NCI-H128 (cell line): ENCODE data around the gene TBXAS1.

Experiments
- DNase-seq: peaks from one replicate; lab custom pipeline; 2025; ENCODE audit not compliant: unreplicated experiment; lab: John Stamatoyannopoulos, UW

The TBXAS1 gene

DNA sequence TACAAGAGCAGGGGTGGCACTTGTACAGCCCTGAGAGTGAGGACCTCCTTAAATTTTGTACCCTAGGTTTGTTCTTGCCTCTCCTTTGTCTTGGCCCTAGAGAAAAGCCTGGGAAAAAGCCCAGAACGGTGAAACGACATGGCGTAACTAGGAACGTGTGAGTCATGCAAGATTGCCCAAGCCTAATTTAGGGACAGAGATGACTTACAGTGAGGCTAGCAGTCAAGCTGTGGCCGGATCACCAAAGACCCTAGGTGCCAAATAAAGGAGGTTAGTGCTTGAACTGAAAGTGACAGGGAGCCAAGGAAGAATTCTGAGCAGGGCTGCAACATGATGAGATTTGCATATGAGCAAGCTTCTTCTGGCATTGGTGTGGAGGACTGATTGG is 25.1 kb downstream of the TBXAS1 start:
- no peak for DNase-seq

DNA sequence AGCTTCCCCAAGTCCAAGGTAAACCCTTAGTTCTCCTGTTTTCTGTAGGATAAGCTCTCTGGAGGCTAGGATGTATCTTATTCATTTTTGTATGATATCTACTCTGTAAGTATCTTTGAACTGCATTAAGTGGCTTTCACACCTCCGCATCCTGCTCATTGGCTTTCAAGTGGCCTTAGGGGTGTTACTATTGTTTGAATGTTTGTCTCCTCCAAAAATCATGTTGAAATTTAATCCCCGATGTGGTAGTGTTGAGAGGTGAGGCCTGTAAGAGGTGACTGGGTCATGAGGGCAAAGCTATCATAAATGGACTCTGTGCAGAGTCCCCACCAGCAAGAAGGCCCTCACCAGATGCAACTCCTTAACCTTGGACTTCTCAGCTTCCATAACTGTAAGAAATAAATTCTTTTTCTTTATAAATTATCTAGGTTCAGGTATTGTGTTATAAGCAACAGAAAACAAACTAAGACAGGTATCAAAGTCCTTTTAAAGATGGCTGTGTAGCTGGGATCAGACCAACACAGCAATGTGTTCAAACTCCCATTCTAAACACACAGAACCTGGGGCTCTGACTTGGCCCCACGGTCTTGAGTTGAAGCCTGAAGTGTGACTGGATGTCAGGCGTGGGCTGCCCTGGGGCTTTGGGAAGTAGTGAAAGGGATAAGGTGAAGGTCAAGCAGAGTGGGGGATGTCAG is 25.9 kb downstream of the TBXAS1 start:
- no peak for DNase-seq

- no peak for DNase-seq
These were observed 26.6 kb downstream of the TBXAS1 start for GRCh38 chr7:139855498-139856270.

GRCh38 chr7:139857791-139858190 is 28.7 kb downstream of the TBXAS1 start:
- no peak for DNase-seq

- no peak for DNase-seq
These were observed 31.2 kb downstream of the TBXAS1 start for GRCh38 chr7:139860090-139860775.

GRCh38 chr7:139861803-139862202 is 32.7 kb downstream of the TBXAS1 start:
- DNase-seq = no peak

DNA sequence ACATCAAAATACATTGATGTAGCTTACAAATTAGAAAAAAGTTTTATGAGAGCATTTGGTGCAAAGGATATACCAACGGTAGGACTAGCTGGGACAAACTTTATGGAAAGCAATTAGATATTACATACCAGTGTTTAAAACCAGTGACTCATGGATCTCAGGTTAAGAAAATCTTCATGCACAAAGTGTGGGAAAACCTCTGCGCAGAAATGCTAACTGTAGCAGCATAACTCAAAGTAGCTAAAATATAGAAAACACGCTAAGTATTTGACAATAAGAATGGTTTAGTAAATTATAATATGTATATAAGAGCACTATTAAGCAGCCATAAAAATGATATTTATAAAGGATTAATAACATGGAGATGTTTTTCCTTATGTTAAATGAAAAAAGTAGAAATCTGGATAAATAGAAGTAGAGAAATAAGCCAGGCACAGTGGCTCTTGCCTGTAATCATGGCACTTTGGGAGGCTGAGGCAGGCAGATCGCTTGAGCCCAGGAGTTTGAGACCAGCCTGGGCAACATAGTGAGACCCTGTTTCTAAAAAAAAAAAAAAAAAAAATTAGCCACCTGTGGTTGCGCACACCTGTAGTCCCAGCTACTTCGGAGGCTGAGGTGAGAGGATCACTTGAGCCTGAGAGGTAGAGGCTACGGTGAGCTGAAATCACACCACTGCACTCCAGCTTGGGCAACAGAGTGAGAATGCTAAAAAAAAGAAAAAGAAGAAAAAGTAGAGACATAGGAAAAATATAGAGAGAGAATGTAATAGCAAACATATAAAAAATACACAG is 37.2 kb downstream of the TBXAS1 start:
- no peak for DNase-seq

- no peak for DNase-seq
These were observed 38.8 kb downstream of the TBXAS1 start for GRCh38 chr7:139867847-139868246.

DNA sequence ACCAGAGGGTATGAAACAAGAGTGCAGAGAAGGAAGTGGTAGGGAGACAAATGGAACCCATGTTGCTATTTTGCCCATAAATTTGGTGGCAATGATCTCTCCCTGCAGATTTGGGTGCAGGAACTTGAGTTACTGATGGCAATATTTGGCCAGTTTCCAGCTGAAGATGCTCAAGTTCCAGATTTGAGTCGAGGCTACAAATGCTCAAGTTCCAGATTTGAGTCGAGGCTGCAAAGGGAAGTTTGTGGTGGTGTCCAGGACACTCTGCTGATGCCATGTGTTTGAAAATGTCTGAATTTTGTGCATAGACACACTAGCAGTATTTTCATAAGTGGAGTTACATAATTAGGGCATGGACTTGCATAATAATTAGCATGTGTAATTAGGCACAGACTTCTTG is 40.8 kb downstream of the TBXAS1 start:
- DNase-seq = no peak

DNA sequence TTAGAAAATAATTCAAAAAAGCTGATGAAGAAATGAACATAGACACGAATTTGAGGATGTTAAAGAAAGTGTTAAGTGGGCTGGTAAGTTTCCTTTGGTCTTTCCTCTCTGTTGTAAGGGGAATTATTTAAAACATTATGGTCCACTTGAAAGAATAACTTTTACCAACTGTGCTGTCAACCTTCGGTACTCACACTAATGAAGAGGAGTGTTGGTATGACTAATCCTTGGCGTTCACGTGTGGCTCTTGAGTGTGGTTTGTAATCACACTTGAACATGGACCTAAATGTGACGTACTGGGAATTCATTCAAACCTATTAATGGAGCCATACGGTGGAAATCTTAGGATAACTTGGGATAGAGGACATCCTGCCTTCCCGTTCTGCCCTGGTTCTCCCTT is 41.3 kb downstream of the TBXAS1 start:
- DNase-seq = no peak

GRCh38 chr7:139871331-139871730 is 42.3 kb downstream of the TBXAS1 start:
- no peak for DNase-seq

GRCh38 chr7:139871820-139872219 is 42.8 kb downstream of the TBXAS1 start:
- DNase-seq = no peak

GRCh38 chr7:139873593-139874301 is 44.7 kb downstream of the TBXAS1 start:
- no peak for DNase-seq

- no peak for DNase-seq
These were observed 45.2 kb downstream of the TBXAS1 start for GRCh38 chr7:139874302-139874629.

- no peak for DNase-seq
These were observed 46.8 kb downstream of the TBXAS1 start for GRCh38 chr7:139875821-139876241.

DNA sequence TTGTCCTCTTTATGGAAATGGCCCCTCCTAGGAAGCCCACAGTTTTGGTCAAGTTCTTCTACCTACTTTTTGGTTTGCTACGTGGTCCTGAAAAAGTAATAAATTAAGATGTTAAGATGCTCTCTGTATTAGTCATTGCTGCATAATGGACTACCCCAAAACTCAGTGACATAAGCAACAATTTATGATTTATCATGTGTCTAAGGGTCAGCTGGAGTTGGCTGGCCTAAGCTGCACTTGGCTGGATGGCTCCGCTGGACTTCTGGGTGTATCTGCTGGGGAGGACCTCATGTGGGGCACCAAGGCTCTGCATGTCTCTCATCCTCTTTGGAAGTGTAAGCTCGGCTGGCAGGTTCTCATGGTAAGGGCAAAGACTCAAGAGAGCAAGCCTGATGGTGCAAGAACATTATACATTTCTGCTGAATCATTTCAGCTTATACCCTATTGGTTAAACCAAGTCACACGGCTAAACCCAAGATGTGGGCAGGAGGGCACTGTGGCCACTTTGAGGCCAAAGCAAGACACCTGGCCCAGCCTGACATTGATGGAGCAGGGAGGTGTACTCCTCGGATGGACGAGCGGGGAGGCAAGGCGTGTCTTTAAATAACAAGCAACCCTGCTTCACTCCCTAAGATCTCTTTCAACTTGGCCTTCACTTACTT is 47.7 kb downstream of the TBXAS1 start:
- no peak for DNase-seq

DNA sequence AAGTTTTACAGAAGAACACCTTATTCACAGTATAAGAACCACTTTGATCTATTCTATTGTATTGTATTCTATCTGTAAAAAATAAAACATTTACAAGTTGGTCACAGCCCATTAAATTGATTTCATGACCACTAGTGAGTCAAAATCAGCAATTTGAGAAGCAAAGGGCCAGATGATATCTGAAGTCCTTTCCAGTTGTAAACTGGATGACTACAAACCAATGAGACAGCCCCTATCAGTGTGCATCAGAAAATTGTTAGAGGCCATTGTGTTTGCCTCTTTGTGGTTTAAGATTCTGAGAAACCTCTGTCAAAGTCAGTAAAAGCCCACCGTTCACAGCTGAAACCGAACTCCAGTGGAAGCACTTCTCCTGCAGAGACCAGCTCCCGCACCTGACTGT is 54.8 kb downstream of the TBXAS1 start:
- no peak for DNase-seq

DNA sequence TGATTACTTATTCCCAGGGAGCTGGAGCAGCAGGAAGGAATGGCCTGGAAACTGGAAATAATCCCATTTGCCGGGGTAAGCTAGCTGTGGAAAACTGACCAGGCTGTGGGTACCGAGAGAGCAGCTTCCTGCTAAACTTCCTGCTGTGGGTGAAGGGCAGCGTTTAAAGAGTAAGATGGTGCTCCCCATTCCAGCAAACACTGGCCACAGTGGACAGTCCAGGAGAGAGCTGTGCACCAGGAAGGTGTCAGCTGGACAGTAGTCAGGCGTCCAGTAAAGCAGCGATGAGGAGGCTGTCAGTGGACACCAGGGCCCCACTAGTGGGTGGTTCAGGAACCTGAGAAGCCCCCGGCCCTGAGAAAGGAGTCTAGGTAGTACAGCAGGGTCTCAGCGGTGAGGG is 55.4 kb downstream of the TBXAS1 start:
- no peak for DNase-seq

GRCh38 chr7:139885511-139885910 is 56.4 kb downstream of the TBXAS1 start:
- no peak for DNase-seq

DNA sequence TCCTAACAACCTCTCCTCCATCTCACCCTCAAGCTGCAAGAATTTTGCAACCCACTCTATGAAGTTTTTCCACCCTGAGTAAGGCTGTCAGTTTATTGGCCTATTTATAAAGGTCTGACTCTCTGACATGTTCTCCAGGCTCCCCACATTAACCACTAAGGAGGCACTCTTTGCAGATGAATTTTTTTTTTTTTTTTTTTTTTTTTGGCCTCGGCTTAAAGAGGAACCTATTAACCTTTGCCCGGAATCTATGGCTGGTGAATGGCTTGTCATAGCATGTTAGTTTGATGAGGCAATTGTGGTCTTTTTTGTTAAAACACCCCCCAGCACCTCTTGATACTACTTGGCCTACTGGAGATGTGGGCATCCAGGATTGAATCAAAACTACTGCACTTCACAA is 57.1 kb downstream of the TBXAS1 start:
- DNase-seq = no peak
